SH-SY5Y (cell line): ENCODE data around the gene ZDHHC7.

Experiments
- GATA2 ChIP-seq: IDR thresholded peaks from 2 replicates; pipeline ENCODE4 v1.6.1; 2011; ENCODE audit warnings: mild to moderate bottlenecking, low read depth, low read length
- GATA3 ChIP-seq: IDR thresholded peaks from 2 replicates; pipeline ENCODE4 v1.6.1; 2011; ENCODE audit warnings: low read depth, mild to moderate bottlenecking, low read length, moderate library complexity

ZDHHC7 gene

GRCh38 chr16:85010931-85011845, at the start of gene ZDHHC7:
Gene ZDHHC7 (minus strand): TSS chr16:85011535. CDS start chr16:84990618, 20,917 bp downstream.
- TF ChIP-seq GATA2 = no peak

- TF ChIP-seq GATA2 (no peak), GATA3 (no peak)
These were observed 47.6 kb upstream of the ZDHHC7 start for GRCh38 chr16:85058909-85059308.

- no peak for TF ChIP-seq GATA2
- no peak for TF ChIP-seq GATA3
These were observed 46.6 kb upstream of the ZDHHC7 start for GRCh38 chr16:85057948-85058347.

- TF ChIP-seq GATA2 (no peak), GATA3 (no peak)
These were observed 46.0 kb upstream of the ZDHHC7 start for GRCh38 chr16:85057212-85057889.

- no peak for TF ChIP-seq GATA2
- no peak for TF ChIP-seq GATA3
These were observed 44.9 kb upstream of the ZDHHC7 start for GRCh38 chr16:85056211-85056748.

GRCh38 chr16:85055493-85056210, 44.3 kb upstream of the ZDHHC7 start:
- peak; percentile 82 for TF ChIP-seq GATA2
- no peak; the same call in 1 of the 2 replicates for TF ChIP-seq GATA3

GRCh38 chr16:85054948-85055492, 43.7 kb upstream of the ZDHHC7 start:
- TF ChIP-seq GATA2 = no peak

- TF ChIP-seq GATA3 (no peak), GATA2 (no peak)
These were observed 41.2 kb upstream of the ZDHHC7 start for GRCh38 chr16:85052536-85052935.

GRCh38 chr16:85051683-85052082, 40.3 kb upstream of the ZDHHC7 start:
- TF ChIP-seq GATA2 = no peak
- TF ChIP-seq GATA3 = no peak

- TF ChIP-seq GATA3 = no peak
- TF ChIP-seq GATA2 = no peak
These were observed 39.8 kb upstream of the ZDHHC7 start for GRCh38 chr16:85051067-85051581.

GRCh38 chr16:85049706-85050305, 38.5 kb upstream of the ZDHHC7 start:
- TF ChIP-seq GATA2 = no peak

GRCh38 chr16:85048921-85049562, 37.7 kb upstream of the ZDHHC7 start:
- TF ChIP-seq GATA3 (no peak), GATA2 (no peak)
